Measurements from ENCODE around the gene CCDC47. TPM values are rescaled to one million over a fixed set of nuclear protein-coding genes. Genes with fewer than 3 reads are reported as not detected.

CCDC47 gene
- polyA plus RNA-seq, 3 donors: 15.2 to 56.4 (median 43.0) TPM

DNA sequence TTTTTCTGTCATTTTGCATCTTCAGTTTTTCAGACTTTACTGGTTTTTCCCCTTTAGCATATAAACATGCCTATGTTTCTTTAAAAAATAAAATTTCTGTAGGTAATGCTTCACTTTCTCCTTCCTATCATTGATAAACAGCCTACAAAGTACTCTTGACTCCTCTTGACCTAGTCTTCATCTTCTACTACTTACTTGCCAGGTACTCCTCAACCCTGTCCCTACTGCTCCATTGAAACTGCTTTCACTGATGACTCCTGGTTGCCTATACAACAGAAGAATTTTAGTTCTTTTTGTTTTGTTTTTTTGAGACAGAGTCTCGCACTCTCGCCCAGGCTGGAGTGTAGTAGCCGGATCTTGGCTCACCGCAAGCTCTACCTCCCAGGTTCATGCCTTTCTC is 7.5 kb upstream of the CCDC47 start:
- H3K4me3 ChIP-seq (replicated peaks in 1 of 3; ENCODE audit: low read depth in 2 of 3, low read length in 3 of 3): no peak overlapping the region
- peaks cover 37 to 84% of the 10 kb centered on the region in 2 donors for H3K36me3 ChIP-seq (replicated peaks in 1 of 2; ENCODE audit: control insufficient read depth in 1 of 2, insufficient read depth in 2 of 2, low read length in 2 of 2)
- H3K4me1 Mint-ChIP-seq: peaks cover 28% of the 10 kb centered on the region
- no peaks in the 10 kb centered on the region for H3K27me3 ChIP-seq (ENCODE audit: control insufficient read depth in 2 of 2, insufficient read depth in 2 of 2, low read length in 2 of 2)
- peak overlapping the region in 2 of 7 donors; percentile 2 to 44 for H3K27ac Mint-ChIP-seq
- no peak overlapping the region for H3K4me2 ChIP-seq (replicated peaks; ENCODE audit: extremely low read depth, low read length, poor library complexity, severe bottlenecking)
- peaks cover 99% of the 10 kb centered on the region for H4K20me1 ChIP-seq (ENCODE audit: insufficient read depth, low read length)
- H2AFZ ChIP-seq (ENCODE audit: insufficient read depth, low read depth, low read length, poor library complexity, severe bottlenecking): no peak overlapping the region
- no peaks in the 10 kb centered on the region for H3K9me3 Mint-ChIP-seq
- H3K9ac ChIP-seq (ENCODE audit: insufficient read depth, low read length, poor library complexity, severe bottlenecking): no peak overlapping the region
- H3K36me3 Mint-ChIP-seq: peaks cover 32 to 64% of the 10 kb centered on the region in 2 donors
- H3K27ac ChIP-seq (ENCODE audit: low read depth in 1 of 2, low read length in 2 of 2): peak overlapping the region in 1 of 2 donors; percentile 57
- no peaks in the 10 kb centered on the region for H3K9me3 ChIP-seq (replicated peaks in 1 of 2; ENCODE audit: control insufficient read depth in 1 of 2, insufficient read depth in 1 of 2, low read length in 2 of 2)
- H3K4me3 Mint-ChIP-seq: no peak overlapping the region
- peaks cover 3 to 7% of the 10 kb centered on the region in 2 donors for H3K4me1 ChIP-seq (ENCODE audit: control insufficient read depth in 1 of 2, insufficient read depth in 2 of 2, low read length in 2 of 2)
- peaks cover 100% of the 10 kb centered on the region for H3K79me2 ChIP-seq (ENCODE audit: insufficient read depth, low read length)
- TF ChIP-seq, protein P1, sequence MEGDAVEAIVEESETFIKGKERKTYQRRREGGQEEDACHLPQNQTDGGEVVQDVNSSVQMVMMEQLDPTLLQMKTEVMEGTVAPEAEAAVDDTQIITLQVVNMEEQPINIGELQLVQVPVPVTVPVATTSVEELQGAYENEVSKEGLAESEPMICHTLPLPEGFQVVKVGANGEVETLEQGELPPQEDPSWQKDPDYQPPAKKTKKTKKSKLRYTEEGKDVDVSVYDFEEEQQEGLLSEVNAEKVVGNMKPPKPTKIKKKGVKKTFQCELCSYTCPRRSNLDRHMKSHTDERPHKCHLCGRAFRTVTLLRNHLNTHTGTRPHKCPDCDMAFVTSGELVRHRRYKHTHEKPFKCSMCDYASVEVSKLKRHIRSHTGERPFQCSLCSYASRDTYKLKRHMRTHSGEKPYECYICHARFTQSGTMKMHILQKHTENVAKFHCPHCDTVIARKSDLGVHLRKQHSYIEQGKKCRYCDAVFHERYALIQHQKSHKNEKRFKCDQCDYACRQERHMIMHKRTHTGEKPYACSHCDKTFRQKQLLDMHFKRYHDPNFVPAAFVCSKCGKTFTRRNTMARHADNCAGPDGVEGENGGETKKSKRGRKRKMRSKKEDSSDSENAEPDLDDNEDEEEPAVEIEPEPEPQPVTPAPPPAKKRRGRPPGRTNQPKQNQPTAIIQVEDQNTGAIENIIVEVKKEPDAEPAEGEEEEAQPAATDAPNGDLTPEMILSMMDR (IDR thresholded peaks at IDR 0.05): no peak
- DNase-seq: no peak
- WGBS (ENCODE audit: insufficient coverage): 100% methylated on average over 2 of the region's 4 CpGs
- no peaks in the 10 kb centered on the region for H3K27me3 Mint-ChIP-seq (ENCODE audit: low read depth in 3 of 3)
- intact Hi-C loops (cut with micrococcal nuclease): no loop called here

DNA sequence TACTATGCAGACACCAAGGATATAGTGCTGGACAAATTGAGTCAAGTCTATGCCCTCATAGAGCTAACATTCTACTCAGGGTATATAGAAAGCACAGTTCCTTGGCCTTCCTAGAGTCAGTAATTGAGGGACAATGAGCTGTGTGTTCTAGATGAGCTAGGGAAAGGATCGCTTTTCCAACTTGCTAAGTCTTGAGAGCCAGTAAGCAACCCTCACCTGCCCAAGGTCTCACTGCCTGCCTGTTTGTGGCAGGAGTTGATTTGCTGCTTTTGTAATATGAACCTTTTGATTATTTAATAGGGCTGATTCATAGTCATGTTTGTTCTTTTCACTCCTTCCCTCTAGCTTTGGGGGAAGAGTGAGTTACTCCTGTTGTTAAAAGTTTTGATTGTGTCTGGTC is 7.1 kb upstream of the CCDC47 start:
- H3K4me1 Mint-ChIP-seq: peaks cover 31% of the 10 kb centered on the region
- Histone ChIP-seq H2AFZ (ENCODE audit: insufficient read depth, low read depth, low read length, poor library complexity, severe bottlenecking) (no peak overlapping the region), H3K4me3 (replicated peaks in 1 of 3; ENCODE audit: low read depth in 2 of 3, low read length in 3 of 3) (no peak overlapping the region), H3K4me2 (replicated peaks; ENCODE audit: extremely low read depth, low read length, poor library complexity, severe bottlenecking) (no peak overlapping the region), H3K36me3 (replicated peaks in 1 of 2; ENCODE audit: control insufficient read depth in 1 of 2, insufficient read depth in 2 of 2, low read length in 2 of 2) (peaks cover 34 to 79% of the 10 kb centered on the region in 2 donors), H3K27ac (ENCODE audit: low read depth in 1 of 2, low read length in 2 of 2) (peak overlapping the region in 1 of 2 donors; percentile 57), H3K9me3 (replicated peaks in 1 of 2; ENCODE audit: control insufficient read depth in 1 of 2, insufficient read depth in 1 of 2, low read length in 2 of 2) (no peaks in the 10 kb centered on the region), H3K27me3 (ENCODE audit: control insufficient read depth in 2 of 2, insufficient read depth in 2 of 2, low read length in 2 of 2) (no peaks in the 10 kb centered on the region), H3K9ac (ENCODE audit: insufficient read depth, low read length, poor library complexity, severe bottlenecking) (no peak overlapping the region), H4K20me1 (ENCODE audit: insufficient read depth, low read length) (peaks cover 99% of the 10 kb centered on the region), H3K79me2 (ENCODE audit: insufficient read depth, low read length) (peaks cover 100% of the 10 kb centered on the region), H3K4me1 (ENCODE audit: control insufficient read depth in 1 of 2, insufficient read depth in 2 of 2, low read length in 2 of 2) (peaks cover 5 to 11% of the 10 kb centered on the region in 2 donors)
- intact Hi-C loops (cut with micrococcal nuclease): no loop called here
- TF ChIP-seq, protein P1 (IDR thresholded peaks at IDR 0.05): no peak
- no peak overlapping the region for H3K4me3 Mint-ChIP-seq
- H3K27me3 Mint-ChIP-seq (ENCODE audit: low read depth in 3 of 3): no peaks in the 10 kb centered on the region
- no peak for DNase-seq
- peaks cover 32 to 64% of the 10 kb centered on the region in 2 donors for H3K36me3 Mint-ChIP-seq
- WGBS (ENCODE audit: insufficient coverage): 100% methylated on average over 1 of the region's 1 CpG
- peak overlapping the region in 3 of 7 donors; percentile 7 to 44 (median 16) for H3K27ac Mint-ChIP-seq
- H3K9me3 Mint-ChIP-seq: no peaks in the 10 kb centered on the region
